Mesodermal cell (in vitro differentiated cells): ENCODE measurements around the gene NPIPA3. TPM values are rescaled to one million over a fixed set of nuclear protein-coding genes. Genes with fewer than 3 reads are reported as not detected.
"Not testable (repeated sequence)": the region's sequence is repeated elsewhere in the genome, so short reads cannot be mapped to it uniquely, and the experiment has no call there.

ENCODE experiments used
- H3K27ac ChIP-seq: 2 replicates; pipeline ENCODE4 v1.7.0; 2013; ENCODE audit warnings: mild to moderate bottlenecking, low read depth, low read length, moderate library complexity; ENCODE audit not compliant: severe bottlenecking
- H3K36me3 ChIP-seq: 2 replicates; pipeline ENCODE4 v1.7.1; 2013; ENCODE audit warnings: mild to moderate bottlenecking, low read length, moderate library complexity; ENCODE audit not compliant: control insufficient read depth, insufficient read depth
- H3K4me1 ChIP-seq: one replicate; pipeline ENCODE4 v1.7.1; 2013; ENCODE audit warnings: mild to moderate bottlenecking, low read length; ENCODE audit not compliant: insufficient read depth, control insufficient read depth, poor library complexity, severe bottlenecking
- H3K4me3 ChIP-seq: 2 replicates; pipeline ENCODE4 v1.7.0; 2013; ENCODE audit warnings: low read length, control low read depth, mild to moderate bottlenecking; ENCODE audit not compliant: insufficient read depth, poor library complexity, severe bottlenecking; ENCODE audit errors: extremely low read depth
- H3K9me3 ChIP-seq: 2 replicates; pipeline ENCODE4 v1.7.1; 2013; ENCODE audit warnings: mild to moderate bottlenecking, low read length, moderate library complexity; ENCODE audit not compliant: control insufficient read depth
- WGBS, 2 experiments: methylation state at CpG; one replicate each; pipeline ENCODE4 v1.1.5; 2013; ENCODE audit warnings: missing lambda C conversion rate in 2 of 2; ENCODE audit not compliant: insufficient coverage in 2 of 2; 5-methylcytosine and 5-hydroxymethylcytosine counted together
- polyA plus RNA-seq, 2 experiments: library from polyadenylated mRNA; stranded (reverse); fragments of 50-300 nt; gene quantifications; one replicate each; pipeline ENCODE4 v1.2.3, GENCODE V29; 2013

NPIPA3 gene
- polyA plus RNA-seq (2013, experiment 1 of 2), result 4.1 TPM
- 5.0 TPM for polyA plus RNA-seq (2013, experiment 2 of 2)

DNA sequence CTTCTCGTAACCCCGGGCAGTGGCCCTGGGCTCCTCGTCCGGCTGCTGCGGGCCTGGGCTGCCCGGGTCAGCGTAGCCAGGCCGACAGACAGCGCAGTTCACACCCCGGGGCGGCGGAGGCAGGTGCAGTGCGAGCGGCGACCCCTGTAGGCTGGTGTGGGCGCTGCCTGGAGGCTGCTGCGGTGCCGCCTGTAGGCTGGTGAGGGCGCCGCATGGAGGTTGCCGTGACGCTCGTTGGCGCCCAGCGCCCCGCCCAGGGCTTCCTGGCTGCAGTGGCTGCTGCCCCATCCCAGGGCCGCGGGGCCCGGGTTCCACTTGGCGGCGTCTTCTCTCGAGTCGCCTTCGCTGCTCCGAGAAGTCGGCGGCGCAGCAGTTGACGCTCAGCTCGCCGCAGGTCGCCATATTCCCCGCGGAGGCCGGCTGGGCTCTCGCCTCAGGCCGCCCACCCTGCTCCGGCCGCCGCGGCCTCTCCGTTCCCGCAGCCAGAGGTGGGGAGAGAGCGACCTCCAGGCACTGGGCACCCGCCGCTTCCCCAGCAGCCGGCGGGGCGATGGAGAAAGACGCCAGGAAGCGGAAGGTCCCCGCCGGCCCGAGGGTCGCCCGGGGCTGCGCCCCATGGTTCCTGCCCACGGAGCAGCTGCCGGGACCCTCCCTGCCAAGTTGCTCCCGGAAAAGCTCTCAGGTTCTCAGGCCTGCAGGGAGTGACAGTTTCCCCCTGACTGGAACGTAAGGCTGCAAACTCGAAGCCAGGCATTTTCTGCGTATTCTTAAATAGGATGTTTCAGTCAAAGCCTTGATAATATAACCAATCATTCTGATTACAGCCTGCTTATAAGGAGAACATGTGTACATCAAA, at the start of gene NPIPA3:
TSS of gene NPIPA3 (plus strand) at position 256 of the 856 bp plus-strand sequence. CDS start 5,533 bp downstream, outside the sequence.
- WGBS, 2 experiments, result no CpG with 5 or more reads among the region's 73 CpGs
- H3K9me3 ChIP-seq, H3K4me3 ChIP-seq, H3K4me1 ChIP-seq, H3K36me3 ChIP-seq, H3K27ac ChIP-seq: not testable (repeated sequence)

DNA sequence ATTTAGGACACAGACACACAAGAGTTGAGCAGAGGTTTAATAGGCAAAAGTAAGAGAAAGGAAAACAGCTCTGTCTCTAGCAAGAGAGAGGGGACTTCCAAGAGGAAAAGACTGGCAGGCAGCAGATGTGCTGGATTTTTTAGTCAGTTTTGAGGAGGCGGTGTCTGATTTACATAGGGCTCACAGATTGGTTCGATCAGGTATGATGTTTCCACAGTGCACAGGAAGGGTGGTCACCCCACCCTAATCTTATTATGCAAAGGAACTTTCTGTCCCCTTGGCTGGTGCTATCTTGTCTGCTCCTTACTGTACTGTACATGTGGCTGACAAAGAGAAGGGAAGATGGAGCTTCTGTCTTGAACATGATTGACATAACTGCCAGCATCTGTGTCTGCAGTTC, 45.1 kb upstream of the NPIPA3 start:
- H3K27ac ChIP-seq, result no peak overlapping the region
- no peaks in the 10 kb centered on the region for H3K4me1 ChIP-seq
- no peak overlapping the region for H3K4me3 ChIP-seq
- H3K36me3 ChIP-seq, result peaks cover 82% of the 10 kb centered on the region
- 69 to 80% methylated on average over 1 to 2 of the region's 2 CpGs for WGBS, 2 experiments
- H3K9me3 ChIP-seq, result no peaks in the 10 kb centered on the region

DNA sequence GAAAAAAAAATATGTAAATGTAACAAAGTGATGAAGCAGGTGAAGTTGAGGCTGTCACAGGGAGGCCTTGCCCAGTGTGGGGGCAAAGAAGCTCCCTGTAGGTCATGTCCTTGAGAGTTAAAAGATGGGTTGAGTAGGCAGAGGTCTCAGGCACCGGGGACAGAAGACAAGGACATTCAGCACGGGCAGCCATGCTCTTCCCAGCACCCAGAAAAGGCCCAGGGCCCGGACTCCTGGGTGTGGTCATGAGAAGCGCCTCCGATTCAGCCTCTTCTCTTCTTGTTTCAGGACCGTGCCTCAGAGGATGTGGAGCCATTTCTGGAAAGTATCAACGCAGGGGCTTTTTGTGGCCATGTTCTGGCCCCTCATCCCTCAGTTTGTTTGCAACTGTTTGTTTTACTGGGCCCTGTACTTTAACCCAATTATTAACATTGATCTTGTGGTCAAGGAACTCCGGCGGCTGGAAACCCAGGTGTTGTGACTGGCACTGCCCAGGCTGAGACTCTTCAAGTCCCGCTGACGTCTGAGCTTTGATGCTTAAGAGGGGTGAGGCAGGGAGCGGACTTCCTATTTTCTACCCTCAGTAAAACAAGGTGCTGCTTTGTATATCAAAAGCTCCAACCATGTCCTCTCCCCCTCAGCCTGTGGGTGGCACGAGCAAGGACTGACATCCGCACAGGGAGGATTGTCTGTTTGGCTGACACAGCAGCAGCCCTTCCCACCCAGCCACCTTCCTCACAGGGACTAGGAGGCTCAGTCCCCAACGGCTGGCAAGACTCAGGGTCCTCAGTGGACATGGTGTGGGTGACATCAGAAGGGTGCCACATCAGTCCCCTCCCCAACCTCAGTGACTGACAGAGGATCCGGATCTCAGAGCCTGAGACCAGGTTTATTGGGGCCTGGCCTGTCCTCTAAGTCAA, 35.6 kb upstream of the NPIPA3 start:
- Histone ChIP-seq H3K36me3 (peaks cover 72% of the 10 kb centered on the region), H3K9me3 (no peaks in the 10 kb centered on the region), H3K4me3 (no peak overlapping the region), H3K4me1 (no peaks in the 10 kb centered on the region), H3K27ac (no peak overlapping the region)
- WGBS, 2 experiments, result 94 to 96% methylated on average over 11 to 14 of the region's 16 CpGs

DNA sequence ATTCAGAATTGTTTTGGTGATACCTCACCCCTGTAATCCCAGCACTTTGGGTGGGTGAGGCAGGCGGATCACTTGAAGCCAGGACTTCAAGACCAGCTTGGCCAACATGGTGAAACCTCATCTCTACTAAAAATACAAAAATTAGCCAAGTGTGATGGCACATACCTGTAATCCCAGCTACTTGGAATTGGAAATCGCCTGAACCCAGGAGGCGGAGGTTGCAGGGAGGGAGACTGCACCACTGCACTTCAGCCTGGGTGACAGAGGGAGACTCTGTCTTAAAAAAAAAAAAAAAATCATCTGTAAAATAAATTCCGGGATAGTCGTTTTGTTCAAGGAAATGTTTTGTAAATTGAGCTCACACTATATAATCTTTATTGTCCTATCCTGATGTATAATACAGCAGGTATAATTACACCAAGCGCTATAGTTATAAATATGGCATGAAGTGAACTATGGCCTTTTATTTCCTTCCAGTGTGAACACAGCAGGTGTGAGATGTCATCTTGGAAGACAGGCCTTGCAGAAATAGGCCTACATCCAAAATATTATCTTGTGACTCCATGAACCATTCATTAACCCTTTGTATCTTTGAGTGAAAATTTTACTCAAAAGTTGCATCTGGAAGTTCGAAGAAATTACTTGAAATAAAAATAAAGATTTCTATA, 34.5 kb upstream of the NPIPA3 start:
- WGBS, 2 experiments, result 92 to 93% methylated on average over 2 of the region's 7 CpGs
- H3K36me3 ChIP-seq, result peaks cover 61% of the 10 kb centered on the region
- H3K4me3 ChIP-seq, result no peak overlapping the region
- no peaks in the 10 kb centered on the region for H3K9me3 ChIP-seq
- H3K4me1 ChIP-seq, result no peaks in the 10 kb centered on the region
- no peak overlapping the region for H3K27ac ChIP-seq

DNA sequence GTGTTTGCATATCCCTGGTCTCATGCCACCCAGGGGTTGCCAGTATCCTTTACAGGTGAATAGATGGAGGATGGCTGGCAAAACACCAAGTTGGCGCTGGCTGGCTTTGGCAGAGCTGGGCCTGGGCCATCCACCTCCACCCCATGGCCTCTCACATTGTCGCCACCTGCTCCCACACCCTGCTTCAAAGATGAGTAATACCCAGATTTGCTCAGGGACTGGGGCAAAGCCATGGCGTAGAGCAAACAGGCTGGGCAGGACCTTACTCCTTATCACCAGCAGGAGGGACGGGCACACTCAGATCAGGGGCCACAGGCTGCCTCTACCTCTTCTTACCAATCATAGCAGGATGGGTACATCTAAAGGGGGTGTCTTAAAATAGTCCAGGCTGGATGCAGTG, 33.4 kb upstream of the NPIPA3 start:
- H3K4me1 ChIP-seq, result no peaks in the 10 kb centered on the region
- H3K27ac ChIP-seq, result no peak overlapping the region
- no peaks in the 10 kb centered on the region for H3K9me3 ChIP-seq
- 97 to 100% methylated on average over 1 to 4 of the region's 4 CpGs for WGBS, 2 experiments
- H3K36me3 ChIP-seq, result peaks cover 50% of the 10 kb centered on the region
- no peak overlapping the region for H3K4me3 ChIP-seq

DNA sequence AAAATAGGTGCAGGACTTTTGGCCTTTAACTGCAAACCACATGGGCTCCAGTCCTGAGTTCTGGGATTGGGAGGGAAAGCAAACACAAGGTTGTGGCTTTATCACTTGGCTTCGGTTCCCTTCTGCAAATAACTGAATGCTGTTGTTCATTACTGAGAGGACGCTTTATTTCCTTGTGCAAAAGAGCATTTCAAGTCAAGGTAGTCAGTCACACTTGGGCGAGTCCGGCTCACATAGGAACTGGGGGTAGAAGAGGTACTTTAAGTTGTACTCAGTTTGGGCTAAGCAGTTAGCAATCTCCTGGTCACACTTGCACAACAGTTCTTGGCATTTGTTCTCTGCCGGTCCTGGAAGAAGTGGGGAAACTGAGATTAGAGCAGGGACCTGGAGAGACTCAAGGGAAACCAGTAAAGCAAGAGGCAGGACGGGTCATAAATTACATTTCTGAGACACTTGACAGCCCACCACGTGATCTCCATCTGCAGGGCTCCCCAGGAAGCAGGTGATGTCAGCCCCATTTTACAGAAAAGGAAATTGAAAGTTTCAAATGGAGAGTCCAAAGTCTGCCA, 30.7 kb upstream of the NPIPA3 start:
- Histone ChIP-seq H3K4me3 (no peak overlapping the region), H3K9me3 (no peaks in the 10 kb centered on the region), H3K27ac (no peak overlapping the region), H3K4me1 (no peaks in the 10 kb centered on the region), H3K36me3 (peaks cover 23% of the 10 kb centered on the region)
- 81 to 91% methylated on average over 5 of the region's 7 CpGs for WGBS, 2 experiments

DNA sequence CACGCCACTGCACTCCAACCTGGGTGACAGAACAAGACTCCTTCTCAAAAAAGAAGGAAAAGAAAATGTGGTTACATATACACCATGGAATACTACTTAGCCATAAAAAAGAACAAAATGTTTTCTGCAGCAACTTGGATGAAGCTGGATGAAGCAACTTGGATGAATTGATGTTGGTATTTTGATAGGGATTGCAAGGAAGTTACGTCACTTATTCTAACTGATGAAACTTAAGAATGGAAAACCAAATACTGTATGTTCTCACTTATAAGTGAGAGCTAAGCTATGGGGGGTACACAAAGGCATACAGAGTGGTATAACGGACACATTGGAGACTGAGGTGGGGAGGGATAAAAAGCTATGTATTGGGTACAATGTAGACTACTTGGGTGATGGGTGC, 26.6 kb upstream of the NPIPA3 start:
- Histone ChIP-seq H3K27ac (no peak overlapping the region), H3K4me3 (no peak overlapping the region), H3K4me1 (no peaks in the 10 kb centered on the region), H3K9me3 (no peaks in the 10 kb centered on the region), H3K36me3 (no peaks in the 10 kb centered on the region)
- WGBS, 2 experiments, result no CpG with 5 or more reads among the region's 3 CpGs

DNA sequence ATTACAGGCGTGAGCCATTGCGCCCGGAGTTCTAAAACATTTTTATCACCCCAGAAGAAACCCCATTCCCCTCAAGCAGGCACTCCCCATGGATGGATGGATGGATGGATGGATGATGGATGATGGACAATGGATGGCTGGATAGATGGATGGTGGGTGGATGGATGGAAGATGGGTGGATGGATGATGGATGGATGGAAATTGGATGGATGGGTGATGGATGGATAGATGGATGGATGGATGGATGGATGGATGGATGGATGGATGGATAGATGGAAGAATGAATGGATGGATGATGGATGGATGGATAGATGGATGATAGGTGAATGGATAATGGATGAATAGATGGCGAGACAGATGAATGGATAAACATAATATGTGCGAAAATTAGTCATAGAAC, 25.6 kb upstream of the NPIPA3 start:
- Histone ChIP-seq H3K4me3 (no peak overlapping the region), H3K4me1 (no peaks in the 10 kb centered on the region), H3K9me3 (no peaks in the 10 kb centered on the region), H3K27ac (no peak overlapping the region), H3K36me3 (no peaks in the 10 kb centered on the region)
- WGBS, 2 experiments, result 81 to 100% methylated on average over 2 to 3 of the region's 5 CpGs

DNA sequence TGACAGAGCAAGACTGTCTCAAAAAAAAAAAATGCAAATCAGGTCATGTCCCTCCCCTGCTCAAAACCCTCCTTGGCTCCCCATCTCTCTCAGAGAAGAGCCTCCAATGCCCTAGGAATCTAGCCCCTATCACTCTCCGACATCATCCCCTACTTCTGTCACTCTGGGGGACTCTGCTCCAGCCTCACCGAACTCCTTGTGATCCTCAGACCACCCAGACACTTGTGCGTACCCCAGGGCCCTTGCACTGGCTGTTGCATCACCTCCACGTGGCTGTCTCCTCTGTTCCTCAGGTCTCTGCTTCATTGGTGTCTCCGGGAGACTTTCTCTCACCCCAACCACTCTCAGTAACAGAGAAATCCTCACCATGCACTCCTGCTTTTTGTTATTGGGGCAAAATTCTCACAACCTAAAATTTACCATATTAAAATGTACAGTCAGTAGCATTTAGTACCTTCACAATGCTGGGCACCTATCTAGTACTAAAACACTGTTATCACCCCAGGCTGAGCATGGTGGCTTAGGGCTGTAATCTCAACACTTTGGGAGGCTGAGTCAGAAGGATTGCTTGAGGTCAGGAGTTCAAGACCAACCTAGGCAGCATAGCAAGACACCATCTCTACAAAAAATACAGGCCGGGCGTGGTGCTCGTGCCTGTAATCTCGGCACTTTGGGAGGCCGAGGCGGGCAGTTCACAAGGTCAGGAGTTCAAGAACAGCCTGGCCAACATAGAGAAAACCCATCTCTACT, 24.3 kb upstream of the NPIPA3 start:
- H3K4me3 ChIP-seq, result no peak overlapping the region
- no peaks in the 10 kb centered on the region for H3K36me3 ChIP-seq
- H3K9me3 ChIP-seq, result no peaks in the 10 kb centered on the region
- no peak overlapping the region for H3K27ac ChIP-seq
- H3K4me1 ChIP-seq, result no peaks in the 10 kb centered on the region
- WGBS, 2 experiments, result 81 to 83% methylated on average over 10 to 11 of the region's 11 CpGs

DNA sequence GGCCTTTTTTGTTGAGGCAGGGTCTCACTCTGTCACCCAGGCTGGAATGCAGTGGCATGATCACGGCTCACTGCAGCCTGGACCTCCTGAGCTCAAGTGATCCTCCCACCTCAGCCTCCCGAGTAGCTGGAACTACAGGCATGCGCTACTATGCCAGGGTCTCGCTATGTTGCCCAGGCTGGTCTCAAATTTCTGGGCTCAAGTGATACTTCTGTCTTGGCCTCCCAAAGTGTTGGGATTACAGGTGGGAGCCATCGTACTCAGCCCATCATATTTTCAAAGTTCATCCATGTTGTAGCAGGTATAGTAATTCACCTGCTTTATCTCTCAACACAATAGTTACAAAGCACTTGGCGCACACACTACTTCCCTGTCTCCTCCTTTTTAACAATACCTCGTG, 22.8 kb upstream of the NPIPA3 start:
- H3K4me3 ChIP-seq, H3K27ac ChIP-seq, H3K36me3 ChIP-seq, H3K9me3 ChIP-seq, H3K4me1 ChIP-seq: not testable (repeated sequence)
- 89 to 90% methylated on average over 5 to 6 of the region's 7 CpGs for WGBS, 2 experiments
